ENCODE results near the gene ZYX.
"Not testable (repeated sequence)": the region's sequence is repeated elsewhere in the genome, so short reads cannot be mapped to it uniquely, and the experiment has no call there.

The ZYX gene

DNA sequence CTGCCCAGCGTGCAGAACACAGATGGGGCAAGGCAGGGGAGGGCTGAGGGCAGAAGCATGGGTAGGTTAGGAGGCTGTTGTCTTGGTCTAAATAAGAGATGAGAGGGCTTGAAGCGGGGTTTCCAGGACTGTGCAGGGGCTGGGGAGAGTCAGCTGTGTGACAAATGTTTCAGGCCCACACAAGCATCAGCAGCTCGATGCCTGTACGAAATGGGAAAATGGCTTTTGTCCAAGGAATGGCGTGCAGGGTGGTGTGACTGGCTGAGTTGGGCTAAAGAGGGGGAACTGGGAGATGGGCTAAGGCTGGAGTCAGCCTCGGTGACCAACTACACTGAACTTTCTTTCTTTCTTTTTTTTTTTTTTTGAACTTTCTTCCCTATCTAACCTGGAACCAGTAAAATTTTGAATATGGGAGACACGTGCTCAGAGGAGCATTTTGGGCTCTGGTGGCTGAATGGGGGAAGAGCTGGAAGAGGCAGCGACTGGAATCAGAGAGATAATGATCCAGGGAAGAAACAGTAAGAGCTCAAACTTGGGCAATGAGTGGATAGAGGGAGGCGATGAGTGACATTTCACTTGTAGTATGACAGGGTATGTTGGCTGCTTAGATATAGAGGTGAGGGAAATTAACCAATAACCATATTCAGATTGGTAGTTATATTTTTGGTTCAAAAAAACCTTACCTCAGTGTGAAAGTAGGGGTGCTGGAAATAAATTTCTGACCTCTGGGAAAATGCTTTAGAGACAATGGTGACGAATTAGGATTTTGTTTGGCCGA is 37.7 kb downstream of the ZYX start:
- ATAC-seq (peak; percentile 36), DNase-seq (no peak)

DNA sequence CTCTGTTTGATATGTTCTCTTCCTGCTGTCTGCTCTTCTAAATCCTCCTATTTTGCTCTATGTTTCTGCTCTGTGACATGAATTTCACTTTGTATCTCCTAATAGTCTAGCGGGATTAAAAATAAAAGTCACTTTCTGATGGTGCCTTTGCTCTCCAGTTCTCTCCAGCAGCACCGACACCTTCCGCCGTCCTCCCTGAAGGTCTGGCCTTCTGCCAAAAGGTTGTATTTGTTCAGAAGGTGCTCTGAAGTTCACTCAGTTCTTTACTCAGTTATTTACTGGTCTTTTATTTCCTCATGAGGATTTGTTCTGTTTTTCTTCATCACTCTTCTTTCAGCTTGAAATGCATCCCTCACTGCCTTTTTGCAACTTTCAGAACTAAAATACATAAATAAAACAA is 38.7 kb downstream of the ZYX start:
- DNase-seq = no peak
- no peak for ATAC-seq

DNA sequence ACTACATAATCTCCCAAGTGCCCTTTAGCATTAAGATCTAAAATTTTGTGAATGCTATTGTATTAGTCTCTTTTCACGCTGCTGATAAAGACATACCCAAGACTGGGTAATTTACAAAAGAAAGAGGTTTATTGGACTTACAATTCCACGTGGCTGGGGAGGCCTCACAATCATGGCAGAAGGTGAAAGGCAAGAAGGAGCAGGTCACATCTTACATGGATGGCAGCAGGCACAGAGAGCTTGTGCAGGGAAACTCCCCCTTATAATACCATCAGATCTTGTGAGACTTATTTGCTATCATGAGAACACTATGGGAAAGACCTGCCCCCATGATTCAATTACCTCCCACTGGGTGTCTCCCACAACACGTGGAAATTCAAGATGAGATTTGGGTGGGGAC is 39.5 kb downstream of the ZYX start:
- not testable (repeated sequence) for ATAC-seq, DNase-seq

DNA sequence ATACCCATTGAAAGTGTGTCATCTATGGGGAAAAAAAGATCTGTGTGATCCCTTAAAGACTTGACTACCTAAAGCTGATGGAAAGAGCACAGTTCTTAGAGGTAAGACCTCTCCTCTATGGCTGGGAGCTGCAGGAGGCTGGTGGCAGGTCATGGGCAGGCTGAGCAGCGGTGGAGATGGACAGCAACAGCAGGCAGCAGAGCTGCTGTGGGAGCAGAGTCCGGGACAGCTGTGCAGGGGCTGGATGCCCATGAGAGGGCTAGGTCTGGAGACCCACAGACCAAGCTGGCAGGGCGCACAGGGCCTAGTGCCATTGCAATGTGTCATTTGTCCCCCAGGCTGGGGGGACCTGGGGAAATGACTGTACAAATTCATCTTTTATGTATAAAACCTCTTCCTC is 40.9 kb downstream of the ZYX start:
- ATAC-seq (no peak), DNase-seq (no peak)

DNA sequence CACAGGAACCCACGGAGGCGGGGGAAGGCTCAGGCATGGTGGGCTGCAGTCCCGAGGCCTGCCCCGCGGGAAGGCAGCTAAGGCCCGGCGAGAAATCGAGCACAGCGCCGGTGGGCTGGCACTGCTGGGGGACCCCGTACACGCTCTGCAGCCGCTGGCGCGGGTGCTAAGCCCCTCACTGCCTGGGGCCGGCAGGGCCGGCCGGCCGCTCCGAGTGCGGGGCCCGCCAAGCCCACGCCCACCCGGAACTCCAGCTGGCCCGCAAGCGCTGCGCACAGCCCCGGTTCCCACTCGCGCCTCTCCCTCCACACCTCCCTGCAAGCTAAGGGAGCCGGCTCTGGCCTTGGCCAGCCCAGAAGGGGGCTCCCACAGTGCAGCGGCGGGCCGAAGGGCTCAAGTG is 43.3 kb downstream of the ZYX start:
- not testable (repeated sequence) for ATAC-seq, DNase-seq

DNA sequence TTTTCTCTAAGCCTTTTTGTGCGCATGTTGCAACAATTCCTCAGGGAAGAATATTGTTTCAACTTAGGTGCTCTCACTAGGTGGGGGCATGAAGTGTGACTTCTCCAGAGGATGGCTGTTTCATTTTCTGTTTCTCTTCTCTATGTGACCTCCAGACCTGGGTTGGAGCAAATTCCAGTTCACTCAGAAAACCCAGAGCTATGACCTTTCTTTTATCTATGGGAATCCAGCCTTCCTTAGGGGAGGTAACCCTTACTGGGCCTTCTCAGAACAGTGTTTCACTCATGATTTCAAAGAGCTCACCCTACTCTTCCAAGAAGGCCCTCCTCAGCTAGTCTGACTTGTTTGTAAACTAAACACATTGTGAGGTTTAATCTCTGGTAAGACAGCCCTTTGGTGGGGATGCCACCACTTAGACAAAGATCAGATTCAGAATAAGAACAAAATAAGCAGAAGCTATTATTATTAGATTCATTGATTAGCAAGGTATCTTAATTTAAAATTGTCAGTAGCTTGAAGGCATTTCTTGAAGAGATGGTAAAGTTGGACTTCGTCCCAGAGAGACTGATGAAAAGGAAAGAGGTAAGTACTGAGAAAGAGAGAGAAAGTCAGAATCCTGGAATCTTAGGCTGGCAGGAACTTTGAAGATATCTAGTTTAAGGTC is 45.5 kb downstream of the ZYX start:
- ATAC-seq = peak; percentile 32

DNA sequence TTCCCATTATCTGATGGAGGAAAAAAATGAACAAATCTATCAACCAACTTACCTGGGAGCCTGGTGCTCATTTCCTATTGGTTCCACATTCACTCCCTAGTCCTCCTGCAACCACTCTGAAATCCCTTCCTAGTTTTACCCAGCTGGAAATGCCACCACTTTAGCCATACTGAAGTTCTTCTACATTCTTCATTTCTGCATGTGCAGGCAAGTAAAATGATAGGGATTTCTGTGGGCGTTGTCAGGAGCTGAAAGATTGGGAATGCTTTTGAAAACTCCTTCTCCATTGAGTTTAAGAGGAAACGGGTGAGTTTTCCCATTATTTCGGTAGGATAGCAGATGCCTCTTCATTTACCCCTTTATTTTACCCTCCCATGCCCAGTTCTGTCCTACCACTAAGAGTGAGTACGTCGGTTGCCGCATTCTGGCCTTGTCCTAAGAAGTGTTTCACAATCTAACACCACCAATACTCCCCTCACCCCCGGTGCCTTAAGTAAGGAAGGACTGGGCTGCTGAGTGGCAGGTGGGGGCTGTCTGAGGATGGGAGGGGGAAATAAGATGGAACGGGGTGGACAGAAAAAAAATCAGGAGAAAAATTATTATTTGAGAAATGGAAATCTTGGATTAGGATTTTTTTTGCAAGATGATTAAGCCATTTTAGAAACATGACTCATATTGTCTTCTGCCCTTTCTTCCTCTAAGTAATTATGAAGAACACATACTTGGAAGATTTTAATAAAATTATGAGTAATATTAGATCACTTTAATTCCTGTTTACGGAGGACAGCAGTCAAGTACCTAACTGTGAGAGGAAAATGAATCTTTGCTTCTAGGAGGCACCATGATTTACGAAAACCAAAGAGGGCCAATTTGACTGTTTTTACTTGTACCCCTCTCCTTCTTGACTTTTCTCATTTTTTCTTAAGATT is 48.9 kb downstream of the ZYX start:
- no peak for ATAC-seq
- no peak for DNase-seq

More for the DNA sequence above, 45.5 kb downstream of the ZYX start:
- DNase-seq = no peak

DNA sequence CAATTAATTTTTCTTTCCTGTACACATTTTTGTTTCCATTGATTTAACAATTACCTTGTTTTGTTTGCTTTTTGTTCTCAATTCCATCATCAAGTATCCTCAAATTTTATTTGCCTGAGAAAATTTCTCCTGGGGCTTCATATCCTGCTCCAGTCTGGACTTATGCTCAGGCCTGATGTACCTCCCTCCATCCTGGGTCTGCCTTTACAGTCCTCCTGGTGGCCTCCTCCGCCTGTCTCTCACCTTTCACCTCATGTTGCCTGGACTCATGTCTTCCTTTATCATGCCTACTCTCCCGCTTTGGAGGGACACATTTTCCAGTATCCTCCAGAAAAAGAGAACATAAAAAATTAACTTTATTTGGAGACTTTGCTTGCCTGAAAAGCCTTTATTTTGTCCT is 50.0 kb downstream of the ZYX start:
- ATAC-seq (no peak), DNase-seq (no peak)

DNA sequence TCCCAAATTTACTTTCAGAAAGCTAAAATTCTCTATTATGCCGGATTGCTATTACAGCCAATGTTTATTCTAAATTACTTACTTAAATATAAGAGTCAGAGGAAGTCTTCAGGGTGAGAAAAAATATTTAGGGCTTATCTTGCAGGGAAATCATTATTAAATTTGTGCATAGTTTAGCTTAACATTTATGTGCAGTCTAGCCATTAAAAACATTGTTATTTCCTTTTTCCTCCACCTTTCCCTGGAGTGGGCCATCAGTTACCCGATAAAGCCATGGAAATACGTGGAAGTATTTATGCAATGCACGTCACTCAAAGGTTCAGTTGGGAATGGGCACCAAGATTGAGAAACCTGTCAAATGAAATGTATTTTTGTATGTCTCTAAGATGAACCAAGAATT is 52.6 kb downstream of the ZYX start:
- no peak for ATAC-seq

DNA sequence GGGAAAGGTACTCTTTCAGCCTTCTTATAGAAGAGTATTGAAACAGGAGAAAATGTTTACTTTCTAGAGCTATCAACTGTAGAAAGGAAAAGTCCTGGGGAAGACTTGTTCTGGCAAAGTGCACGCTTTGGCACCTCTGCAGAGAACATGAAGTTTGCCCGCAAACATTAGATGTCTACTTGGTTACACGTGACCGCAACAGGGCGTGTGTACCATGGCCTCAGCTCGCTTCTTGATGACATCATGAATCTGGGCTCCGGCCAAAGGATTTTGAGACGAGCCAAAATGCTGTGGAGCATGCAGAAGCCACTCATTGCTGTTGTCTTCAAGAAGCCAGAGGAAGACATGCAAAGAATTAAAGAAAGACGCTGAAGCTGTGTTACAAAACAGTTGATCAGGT is 53.5 kb downstream of the ZYX start:
- DNase-seq (no peak), ATAC-seq (no peak)

More for the DNA sequence above, 52.6 kb downstream of the ZYX start:
- DNase-seq = no peak

DNA sequence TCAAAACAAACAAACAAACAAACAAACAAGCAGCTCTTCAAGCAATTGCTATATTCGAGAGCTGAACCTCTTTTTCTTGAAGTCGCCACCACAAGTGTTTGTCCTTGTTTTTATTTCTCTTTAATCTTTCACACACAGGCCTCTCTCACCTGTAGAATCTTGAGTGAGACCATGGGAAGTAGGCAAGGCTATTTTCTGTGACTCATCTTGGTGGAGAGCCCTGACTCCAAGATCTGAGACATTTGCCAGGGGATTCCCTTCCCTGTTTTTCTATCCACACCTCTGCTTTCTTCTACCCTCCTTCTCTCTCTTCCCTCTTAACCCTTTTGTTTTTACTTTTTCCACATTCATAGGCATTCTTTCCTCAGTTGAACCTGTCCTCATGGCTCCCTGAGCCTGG is 54.1 kb downstream of the ZYX start:
- DNase-seq (no peak), ATAC-seq (no peak)

DNA sequence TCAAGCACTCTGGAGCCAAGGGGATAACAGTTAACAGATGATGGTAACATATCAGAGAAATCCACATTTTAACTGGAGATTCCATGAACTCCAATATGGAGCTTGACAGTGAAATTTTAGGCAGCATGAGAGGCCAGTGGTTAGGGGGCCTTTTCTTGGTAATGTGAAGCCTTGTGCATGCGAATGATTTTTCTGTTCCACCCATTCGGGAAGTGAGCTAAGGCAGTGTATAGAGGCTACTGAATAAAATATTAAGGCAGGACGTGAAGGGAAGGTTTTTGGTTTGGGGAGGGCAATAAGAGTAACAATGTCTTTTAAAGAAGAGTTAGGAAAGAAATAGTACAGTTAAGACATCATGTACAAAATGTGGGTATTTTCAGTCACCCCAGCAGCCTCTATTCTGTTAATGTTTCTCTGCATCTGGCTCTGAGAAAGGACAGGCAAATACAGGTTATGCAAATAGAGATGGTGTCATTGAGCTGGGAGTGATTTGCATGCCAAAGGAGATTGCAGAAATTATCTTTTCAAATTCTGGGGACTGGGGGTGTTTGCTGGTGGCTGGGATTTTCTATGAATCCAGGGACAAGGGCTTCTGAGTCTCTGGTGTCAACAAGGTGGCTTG is 55.3 kb downstream of the ZYX start:
- no peak for ATAC-seq
- no peak for DNase-seq

DNA sequence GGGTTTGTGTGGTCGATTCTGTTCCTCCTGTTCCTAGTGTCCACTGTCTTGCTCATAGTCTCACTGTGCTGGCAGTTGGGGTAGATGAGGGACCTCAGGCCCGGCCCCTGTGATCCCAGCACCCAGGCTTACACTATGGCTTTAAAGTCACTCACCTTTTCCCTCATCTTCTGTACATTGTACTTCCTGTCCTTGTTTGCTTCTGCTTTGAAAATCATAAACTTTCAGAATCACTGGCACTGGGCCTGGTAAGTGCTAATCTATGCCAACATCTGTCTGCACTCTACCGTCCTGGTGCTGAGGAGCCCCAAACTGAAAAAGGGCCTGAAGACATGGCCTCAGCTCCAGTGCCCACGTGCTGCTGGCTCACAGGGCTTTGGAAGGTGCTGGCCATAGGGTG is 56.4 kb downstream of the ZYX start:
- DNase-seq (no peak), ATAC-seq (peak; percentile 36)

DNA sequence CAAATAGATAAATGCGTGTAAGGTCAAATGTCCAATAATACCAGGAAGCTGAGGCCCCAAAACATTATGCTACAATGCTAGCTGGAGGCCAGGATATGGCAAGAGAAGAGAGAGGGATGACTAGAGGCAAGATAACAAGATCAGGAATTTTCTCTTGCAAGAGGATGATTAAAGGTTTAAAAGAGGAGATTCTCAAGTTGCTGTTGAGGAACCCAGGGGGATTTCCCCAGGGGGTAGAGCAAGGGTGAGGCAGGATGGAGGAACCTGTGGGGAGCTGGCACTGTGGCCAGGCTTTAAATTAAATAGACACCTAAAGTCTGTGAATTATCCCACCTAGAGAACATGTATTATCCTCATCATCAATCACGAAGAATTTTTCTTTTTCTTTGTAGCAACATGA is 58.7 kb downstream of the ZYX start:
- DNase-seq (no peak), ATAC-seq (no peak)

Measured in stimulated activated naive CD8-positive, alpha-beta T cell treated with anti-CD3 and anti-CD28 coated beads, Interleukin-15, Interleukin-2, amounts not matched to agents 100 U/mL and 50 U/mL, for 24 hours (primary cell).